WI38 (cell line): ENCODE results near the gene TNFAIP8L1.

ENCODE experiments used
- H3K4me3 ChIP-seq: 2 replicates; pipeline ENCODE4 v1.5.1; 2011; ENCODE audit warnings: low read depth, mild to moderate bottlenecking, control low read depth, low read length
- TF ChIP-seq, protein P1 (sequence below): IDR thresholded peaks from 2 replicates; pipeline ENCODE4 v1.5.1; 2012; ENCODE audit warnings: low read depth, mild to moderate bottlenecking, control low read depth, low read length

Gene TNFAIP8L1

DNA sequence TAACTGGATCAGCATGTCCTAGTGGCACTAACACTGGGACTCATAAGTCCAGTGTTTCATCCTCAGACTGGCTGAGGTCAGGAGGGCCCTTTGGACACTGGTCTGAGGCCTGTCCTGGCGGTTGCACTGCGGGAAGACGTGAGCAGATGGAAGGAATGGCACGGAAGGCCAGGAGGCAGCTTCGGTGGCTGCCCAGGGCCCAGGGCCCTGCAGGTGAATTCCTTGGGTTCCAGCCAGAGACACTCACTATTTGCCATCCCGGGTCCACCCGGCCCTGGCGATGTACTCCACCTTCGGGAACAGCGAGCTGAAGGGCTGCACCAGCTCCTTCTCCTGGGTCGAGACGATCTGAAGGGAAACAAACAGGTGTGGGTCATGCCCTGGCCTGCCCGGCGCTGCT is 58.0 kb downstream of the TNFAIP8L1 start:
- H3K4me3 ChIP-seq = no peak overlapping the region
- TF ChIP-seq, protein P1, sequence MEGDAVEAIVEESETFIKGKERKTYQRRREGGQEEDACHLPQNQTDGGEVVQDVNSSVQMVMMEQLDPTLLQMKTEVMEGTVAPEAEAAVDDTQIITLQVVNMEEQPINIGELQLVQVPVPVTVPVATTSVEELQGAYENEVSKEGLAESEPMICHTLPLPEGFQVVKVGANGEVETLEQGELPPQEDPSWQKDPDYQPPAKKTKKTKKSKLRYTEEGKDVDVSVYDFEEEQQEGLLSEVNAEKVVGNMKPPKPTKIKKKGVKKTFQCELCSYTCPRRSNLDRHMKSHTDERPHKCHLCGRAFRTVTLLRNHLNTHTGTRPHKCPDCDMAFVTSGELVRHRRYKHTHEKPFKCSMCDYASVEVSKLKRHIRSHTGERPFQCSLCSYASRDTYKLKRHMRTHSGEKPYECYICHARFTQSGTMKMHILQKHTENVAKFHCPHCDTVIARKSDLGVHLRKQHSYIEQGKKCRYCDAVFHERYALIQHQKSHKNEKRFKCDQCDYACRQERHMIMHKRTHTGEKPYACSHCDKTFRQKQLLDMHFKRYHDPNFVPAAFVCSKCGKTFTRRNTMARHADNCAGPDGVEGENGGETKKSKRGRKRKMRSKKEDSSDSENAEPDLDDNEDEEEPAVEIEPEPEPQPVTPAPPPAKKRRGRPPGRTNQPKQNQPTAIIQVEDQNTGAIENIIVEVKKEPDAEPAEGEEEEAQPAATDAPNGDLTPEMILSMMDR = no peak

- H3K4me3 ChIP-seq = no peak overlapping the region
- TF ChIP-seq, protein P1 = no peak
Measured at GRCh38 chr19:4699826-4700692, 60.7 kb downstream of the TNFAIP8L1 start.

DNA sequence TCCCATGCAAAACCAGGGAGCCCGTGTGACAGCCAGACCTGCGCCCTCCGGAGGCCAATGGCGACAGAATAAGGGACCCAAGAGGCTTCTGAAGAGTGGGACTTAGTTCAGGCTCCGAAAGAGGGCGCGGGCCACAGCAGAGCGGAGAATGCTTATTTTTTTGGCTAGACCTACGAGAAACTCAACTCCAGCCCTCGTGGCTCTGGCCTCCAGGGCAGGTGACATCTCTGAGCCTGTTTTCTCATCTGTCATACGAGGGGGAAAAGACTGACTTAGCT is 61.3 kb downstream of the TNFAIP8L1 start:
- TF ChIP-seq, protein P1 = no peak
- H3K4me3 ChIP-seq = no peak overlapping the region

DNA sequence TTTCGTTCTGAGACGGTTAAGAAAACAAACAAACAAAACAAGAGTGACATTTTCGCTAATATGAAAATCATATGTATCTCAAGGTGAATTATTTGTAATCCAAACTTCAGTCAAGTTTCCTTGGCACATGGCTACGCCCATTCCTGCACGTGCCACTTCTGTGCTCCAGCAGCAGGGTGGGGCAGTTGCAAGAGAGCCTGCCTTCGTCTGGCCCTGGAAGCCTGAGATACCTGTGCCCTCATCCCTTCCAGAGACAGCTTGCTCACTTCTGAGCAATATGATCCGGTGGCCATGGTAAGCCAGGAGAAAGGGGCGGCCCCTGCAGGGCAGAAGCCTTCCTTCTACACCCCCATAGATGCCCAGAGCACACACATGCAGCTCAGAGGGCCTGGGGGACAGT is 62.2 kb downstream of the TNFAIP8L1 start:
- TF ChIP-seq, protein P1 = no peak
- H3K4me3 ChIP-seq = no peak overlapping the region

- no peak overlapping the region for H3K4me3 ChIP-seq
- TF ChIP-seq, protein P1 = no peak
Measured at GRCh38 chr19:4702764-4703163, 63.4 kb downstream of the TNFAIP8L1 start.

GRCh38 chr19:4703671-4704316 is 64.5 kb downstream of the TNFAIP8L1 start:
- no peak overlapping the region for H3K4me3 ChIP-seq
- TF ChIP-seq, protein P1 = no peak

DNA sequence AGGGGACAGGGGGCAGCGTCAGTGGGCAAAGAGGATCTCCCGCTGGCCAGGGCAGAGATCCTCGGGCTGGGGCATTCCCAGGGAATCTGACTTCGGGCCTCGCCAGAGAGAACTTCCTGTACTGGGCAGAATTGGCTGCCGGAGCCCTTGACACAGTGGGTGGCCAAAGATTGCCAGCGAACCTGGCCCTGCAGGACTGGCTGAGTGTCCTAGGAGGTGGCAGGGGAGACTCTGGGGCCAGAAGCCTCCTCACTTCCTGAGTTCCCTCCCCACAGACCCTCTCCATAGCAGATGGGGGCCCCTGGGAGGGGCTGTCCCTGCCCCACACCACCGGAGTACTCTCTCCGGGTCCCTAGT is 65.0 kb downstream of the TNFAIP8L1 start:
- H3K4me3 ChIP-seq = no peak overlapping the region
- TF ChIP-seq, protein P1 = no peak
